Endothelial cell of umbilical vein (primary cell): ENCODE data around the gene HCAR3. TPM values are rescaled to one million over a fixed set of nuclear protein-coding genes. Genes with fewer than 3 reads are reported as not detected.
A peak's percentile ranks its signal among the peaks of the same experiment; 100 is the strongest.

Experiments used
- BruUV-seq: library from RNA; stranded (reverse); fragments of 400-500 nt; replicated peaks from 2 replicates; lab custom pipeline; 2021; lab: Mats Ljungman, UMichigan
- CTCF ChIA-PET: fragments of 300-600, 350-600 bp; sonication (Branson Sonifier 250); formaldehyde crosslinking; loops from one replicate; lab custom pipeline; 2021; ENCODE audit warnings: antibody characterized with exemption, inconsistent platforms; lab: Charles Lee
- POLR2A ChIA-PET: fragments of 300-600, 350-600 bp; sonication (Branson Sonifier 250); formaldehyde crosslinking; loops from one replicate; lab custom pipeline; 2021; ENCODE audit warnings: antibody characterized with exemption, inconsistent platforms; lab: Charles Lee
- DNase-seq: peaks from one replicate; pipeline ENCODE4 v3.0.0-alpha.2; 2011; ENCODE audit warnings: low read depth, low spot score
- FAIRE-seq: peaks from 2 replicates; lab custom pipeline; 2011; peaks lifted over from hg19 to GRCh38; lab: Jason Lieb, UNC
- H2AFZ ChIP-seq: 2 replicates; pipeline ENCODE4 v1.6.0; 2012; ENCODE audit warnings: low read depth, low read length, control low read depth, inconsistent platforms
- H3K27ac ChIP-seq: 2 replicates; pipeline ENCODE4 v1.5.1; 2011; ENCODE audit warnings: low read depth, mild to moderate bottlenecking, control low read depth, low read length, moderate library complexity; ENCODE audit not compliant: insufficient read depth
- H3K27me3 ChIP-seq, 2 experiments: 2 replicates each; pipeline versions ENCODE4 v1.6.0 to v1.6.1; 2011; ENCODE audit warnings: low read length in 2 of 2, mixed read lengths in 1 of 2; ENCODE audit not compliant: control insufficient read depth in 2 of 2, insufficient read depth in 2 of 2
- H3K36me3 ChIP-seq, 2 experiments: 2 replicates in 1 of 2; 3 replicates in 1 of 2; pipeline ENCODE4 v1.5.1; 2011; ENCODE audit warnings: low read length in 2 of 2, mild to moderate bottlenecking in 1 of 2, moderate library complexity in 1 of 2; ENCODE audit not compliant: control insufficient read depth in 2 of 2, insufficient read depth in 2 of 2; ENCODE audit errors: extremely low read depth in 1 of 2
- H3K4me1 ChIP-seq: 3 replicates; pipeline ENCODE4 v1.5.1; 2011; ENCODE audit warnings: mild to moderate bottlenecking, low read length; ENCODE audit not compliant: control insufficient read depth, insufficient read depth; ENCODE audit errors: extremely low read depth
- H3K4me2 ChIP-seq: 2 replicates; pipeline ENCODE4 v1.6.1; 2011; ENCODE audit warnings: low read length, control low read depth, mixed read lengths; ENCODE audit not compliant: insufficient read depth
- H3K4me3 ChIP-seq, 3 experiments: fragments of 200-600 bp in 1 of 3; sonication (generic), shearing (Covaris generic) in 1 of 3; replicated peaks in 1 of 3; 2 replicates each; pipeline ENCODE4 v1.5.1; 2011 to 2016; ENCODE audit warnings: control low read depth in 3 of 3, low read length in 3 of 3, mild to moderate bottlenecking in 2 of 3, inconsistent platforms in 1 of 3, low read depth in 1 of 3, moderate library complexity in 1 of 3; ENCODE audit not compliant: insufficient read depth in 1 of 3
- H3K79me2 ChIP-seq: 2 replicates; pipeline ENCODE4 v1.6.0; 2012; ENCODE audit warnings: low read length, inconsistent platforms; ENCODE audit not compliant: control insufficient read depth, insufficient read depth
- H3K9ac ChIP-seq: replicated peaks from 2 replicates; pipeline ENCODE3; 2011; ENCODE audit warnings: low read length, control low read depth; ENCODE audit not compliant: insufficient read depth; ENCODE audit errors: extremely low read depth
- H3K9me1 ChIP-seq: replicated peaks from 3 replicates; pipeline ENCODE4 v1.6.0; 2011; ENCODE audit warnings: mild to moderate bottlenecking, low read length; ENCODE audit not compliant: control insufficient read depth, insufficient read depth; ENCODE audit errors: extremely low read depth
- H3K9me3 ChIP-seq: replicated peaks from 2 replicates; pipeline ENCODE4 v1.5.1; 2012; ENCODE audit warnings: low read length, inconsistent platforms; ENCODE audit not compliant: control insufficient read depth, insufficient read depth
- H4K20me1 ChIP-seq: replicated peaks from 2 replicates; pipeline ENCODE3; 2011; ENCODE audit warnings: mild to moderate bottlenecking, low read length; ENCODE audit not compliant: control insufficient read depth, insufficient read depth; ENCODE audit errors: extremely low read depth
- EZH2 ChIP-seq: IDR thresholded peaks from 2 replicates; pipeline ENCODE4 v1.6.1; 2012; ENCODE audit warnings: borderline replicate concordance, low read depth, mild to moderate bottlenecking, moderate library complexity, low read length, inconsistent platforms; ENCODE audit not compliant: severe bottlenecking
- FOS ChIP-seq: IDR thresholded peaks from 2 replicates; pipeline ENCODE4 v1.6.1; 2011; ENCODE audit warnings: mild to moderate bottlenecking, low read length, moderate library complexity, borderline replicate concordance; ENCODE audit not compliant: insufficient read depth
- GATA2 ChIP-seq: IDR thresholded peaks from 2 replicates; pipeline ENCODE4 v1.7.0; 2011; ENCODE audit warnings: low read depth, mild to moderate bottlenecking, moderate library complexity, mixed read lengths, low read length; ENCODE audit not compliant: insufficient read length, insufficient read depth
- MYC ChIP-seq: IDR thresholded peaks from one replicate; pipeline ENCODE4 v1.6.1; 2011; ENCODE audit warnings: mild to moderate bottlenecking, low read depth, low read length
- POLR2AphosphoS5 ChIP-seq: IDR thresholded peaks from 2 replicates; pipeline ENCODE4 v1.6.1; 2012; ENCODE audit warnings: low read depth, mild to moderate bottlenecking, control low read depth, low read length, moderate library complexity; ENCODE audit not compliant: insufficient read depth
- dilution Hi-C: fragments of 300-500 bp; cut with MboI; formaldehyde crosslinking; loops from one replicate; pipeline ENCODE4 v1.15.0; 2019; ENCODE audit warnings: low sequenced_read_pairs; ENCODE audit not compliant: extremely low pct_ligation_motif_present
- intact Hi-C: fragments of 100-400 bp; cut with micrococcal nuclease; formaldehyde crosslinking; loops from one replicate; pipeline ENCODE4 v1.10.0; 2022
- polyA plus RNA-seq, 4 experiments: library from polyadenylated mRNA; depleted of rRNA in 3 of 4; stranded (reverse) in 3 of 4; unstranded in 1 of 4; fragments of >200 nt; gene quantifications; 2 replicates each; pipeline versions ENCODE4 v1.2.1 to v1.2.3, GENCODE V29; 2011 to 2012; ENCODE audit warnings: missing spikeins in 1 of 4
- total RNA-seq: library from RNA; stranded (reverse); gene quantifications from 2 replicates; pipeline ENCODE4 v1.2.3, GENCODE V29; 2021
- TF ChIP-seq, protein P1 (sequence below), 2 donors: IDR thresholded peaks; 1 replicate in 1 of 2; 2 replicates in 1 of 2; pipeline ENCODE4 v1.5.1; 2011; ENCODE audit warnings: low read length in 2 of 2, mild to moderate bottlenecking in 2 of 2, moderate library complexity in 2 of 2, control low read depth in 1 of 2, inconsistent platforms in 1 of 2, low read depth in 1 of 2; ENCODE audit not compliant: insufficient read depth in 1 of 2; ENCODE audit errors: extremely low read depth in 1 of 2

HCAR3 gene
- total and polyA plus RNA-seq, 2 donors (not counting 3 experiments of a cell fraction or from before 2014, with no cell fraction given) = 0.06 TPM; not detected in 1

- intact Hi-C loops = loop anchor here (1.0 to 5.0 kb wide), 3 partner anchors 252 to 526 kb away; partner anchors contain the start of gene DIABLO
- DNase-seq (no peak), FAIRE-seq (no peak)
- H3K4me2 ChIP-seq = peak overlapping the region; percentile 88
- H3K36me3 ChIP-seq = peaks cover 3 to 13% of the 10 kb centered on the region in 2 experiments
- H3K27me3 ChIP-seq = no peaks in the 10 kb centered on the region
- BruUV-seq = TSS peak; percentile 52
- no peaks in the 10 kb centered on the region for H3K9me1 ChIP-seq
- H3K4me3 ChIP-seq = peak overlapping the region; percentile 66 to 87 (median 77)
- H3K79me2 ChIP-seq = peaks cover 33% of the 10 kb centered on the region
- no peaks in the 10 kb centered on the region for H4K20me1 ChIP-seq
- H3K9ac ChIP-seq = peak overlapping the region; percentile 90
- TF ChIP-seq GATA2 (no peak), POLR2AphosphoS5 (no peak), FOS (no peak), EZH2 (no peak), MYC (no peak)
- TF ChIP-seq, protein P1, sequence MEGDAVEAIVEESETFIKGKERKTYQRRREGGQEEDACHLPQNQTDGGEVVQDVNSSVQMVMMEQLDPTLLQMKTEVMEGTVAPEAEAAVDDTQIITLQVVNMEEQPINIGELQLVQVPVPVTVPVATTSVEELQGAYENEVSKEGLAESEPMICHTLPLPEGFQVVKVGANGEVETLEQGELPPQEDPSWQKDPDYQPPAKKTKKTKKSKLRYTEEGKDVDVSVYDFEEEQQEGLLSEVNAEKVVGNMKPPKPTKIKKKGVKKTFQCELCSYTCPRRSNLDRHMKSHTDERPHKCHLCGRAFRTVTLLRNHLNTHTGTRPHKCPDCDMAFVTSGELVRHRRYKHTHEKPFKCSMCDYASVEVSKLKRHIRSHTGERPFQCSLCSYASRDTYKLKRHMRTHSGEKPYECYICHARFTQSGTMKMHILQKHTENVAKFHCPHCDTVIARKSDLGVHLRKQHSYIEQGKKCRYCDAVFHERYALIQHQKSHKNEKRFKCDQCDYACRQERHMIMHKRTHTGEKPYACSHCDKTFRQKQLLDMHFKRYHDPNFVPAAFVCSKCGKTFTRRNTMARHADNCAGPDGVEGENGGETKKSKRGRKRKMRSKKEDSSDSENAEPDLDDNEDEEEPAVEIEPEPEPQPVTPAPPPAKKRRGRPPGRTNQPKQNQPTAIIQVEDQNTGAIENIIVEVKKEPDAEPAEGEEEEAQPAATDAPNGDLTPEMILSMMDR (IDR thresholded peaks at IDR 0.05; ENCODE audit: extremely low read depth in 1 of 2, insufficient read depth in 1 of 2, low read depth in 1 of 2, low read length in 2 of 2) = no peak
- dilution Hi-C loops = no loop called here
- peak overlapping the region; percentile 74 for H3K27ac ChIP-seq
- ChIA-PET CTCF (interaction anchor here (1.0 to 3.1 kb wide), 5 partner anchors 9 to 116 kb away, joined by 3 to 38 read pairs (median 3); no protein-coding TSS in a partner anchor), POLR2A (interaction anchor here (0.6 kb wide), 1 partner anchor 314 kb away, joined by 3 read pairs; no protein-coding TSS in a partner anchor)
- H2AFZ ChIP-seq = peak overlapping the region; percentile 71
- no peaks in the 10 kb centered on the region for H3K9me3 ChIP-seq
- H3K4me1 ChIP-seq = peaks cover 11% of the 10 kb centered on the region
These were observed 36.7 kb upstream of the HCAR3 start for GRCh38 chr12:122753319-122753650.
